Smooth muscle cell (in vitro differentiated cells): ENCODE results near the gene KLHL2. TPM values are rescaled to one million over a fixed set of nuclear protein-coding genes. Genes with fewer than 3 reads are reported as not detected.
"Not testable (repeated sequence)": the region's sequence is repeated elsewhere in the genome, so short reads cannot be mapped to it uniquely, and the experiment has no call there.

ENCODE experiments used
- DNase-seq: peaks from one replicate; lab custom pipeline; 2025; ENCODE audit not compliant: unreplicated experiment; lab: John Stamatoyannopoulos, UW
- H2AFZ ChIP-seq: fragments of 200-600 bp; sonication (generic); 2 replicates; pipeline ENCODE4 v1.6.0; 2016; ENCODE audit warnings: antibody characterized with exemption, low read depth, mild to moderate bottlenecking
- H3F3A ChIP-seq: fragments of 200-600 bp; sonication (generic); 2 replicates; pipeline ENCODE4 v1.6.0; 2017; ENCODE audit warnings: antibody characterized with exemption, low read depth
- H3K27ac ChIP-seq: fragments of 200-600 bp; sonication (generic); 2 replicates; pipeline ENCODE4 v1.5.1; 2016; ENCODE audit warnings: low read depth, mild to moderate bottlenecking
- H3K27me3 ChIP-seq: fragments of 200-600 bp; sonication (generic); 2 replicates; pipeline ENCODE4 v1.6.1; 2016; ENCODE audit warnings: low read depth, mild to moderate bottlenecking
- H3K36me3 ChIP-seq: fragments of 200-600 bp; sonication (generic); 2 replicates; pipeline ENCODE4 v1.5.1; 2016; ENCODE audit warnings: low read depth
- H3K4me1 ChIP-seq: fragments of 200-600 bp; sonication (generic); 2 replicates; pipeline ENCODE4 v1.5.1; 2016; ENCODE audit warnings: low read depth
- H3K4me2 ChIP-seq: fragments of 200-600 bp; sonication (generic); 2 replicates; pipeline ENCODE4 v1.6.0; 2016; ENCODE audit warnings: mild to moderate bottlenecking
- H3K4me3 ChIP-seq: fragments of 200-600 bp; sonication (generic); 2 replicates; pipeline ENCODE4 v1.5.1; 2016; ENCODE audit warnings: mild to moderate bottlenecking
- H3K79me2 ChIP-seq: fragments of 200-600 bp; sonication (generic); 2 replicates; pipeline ENCODE4 v1.6.0; 2016; ENCODE audit warnings: low read depth, mild to moderate bottlenecking
- H3K9ac ChIP-seq: fragments of 200-600 bp; sonication (generic); 2 replicates; pipeline ENCODE4 v1.6.0; 2016; ENCODE audit warnings: low read depth
- H3K9me3 ChIP-seq: fragments of 200-600 bp; sonication (generic); replicated peaks from 2 replicates; pipeline ENCODE4 v1.5.1; 2016; ENCODE audit warnings: low read depth
- H4K20me1 ChIP-seq: fragments of 200-600 bp; sonication (generic); 2 replicates; pipeline ENCODE4 v1.6.0; 2016; ENCODE audit warnings: low read depth
- WGBS: methylation state at CpG from one replicate; pipeline ENCODE4 v1.1.7; 2016; ENCODE audit warnings: low lambda C conversion rate; 5-methylcytosine and 5-hydroxymethylcytosine counted together
- polyA plus RNA-seq: library from polyadenylated mRNA; unstranded; fragments of >200 nt; fragmentation: Nextera tagmentation; extraction: Ambion mirVana; gene quantifications from 2 replicates; pipeline ENCODE4 v1.2.1, GENCODE V29; 2016
- total RNA-seq: library from RNA; depleted of rRNA; stranded (reverse); fragments of >200 nt; gene quantifications from 2 replicates; pipeline ENCODE4 v1.2.3, GENCODE V29; 2014
- TF ChIP-seq, protein P1 (sequence below): fragments of 200-600 bp; sonication (generic); IDR thresholded peaks from 2 replicates; pipeline ENCODE4 v1.5.1; 2017; ENCODE audit warnings: borderline replicate concordance, mild to moderate bottlenecking, antibody characterized with exemption; ENCODE audit not compliant: insufficient read depth, poor library complexity, severe bottlenecking

Gene KLHL2
- total and polyA plus RNA-seq, 2 experiments from 2014 or later = 2.6 to 18.6 TPM

DNA sequence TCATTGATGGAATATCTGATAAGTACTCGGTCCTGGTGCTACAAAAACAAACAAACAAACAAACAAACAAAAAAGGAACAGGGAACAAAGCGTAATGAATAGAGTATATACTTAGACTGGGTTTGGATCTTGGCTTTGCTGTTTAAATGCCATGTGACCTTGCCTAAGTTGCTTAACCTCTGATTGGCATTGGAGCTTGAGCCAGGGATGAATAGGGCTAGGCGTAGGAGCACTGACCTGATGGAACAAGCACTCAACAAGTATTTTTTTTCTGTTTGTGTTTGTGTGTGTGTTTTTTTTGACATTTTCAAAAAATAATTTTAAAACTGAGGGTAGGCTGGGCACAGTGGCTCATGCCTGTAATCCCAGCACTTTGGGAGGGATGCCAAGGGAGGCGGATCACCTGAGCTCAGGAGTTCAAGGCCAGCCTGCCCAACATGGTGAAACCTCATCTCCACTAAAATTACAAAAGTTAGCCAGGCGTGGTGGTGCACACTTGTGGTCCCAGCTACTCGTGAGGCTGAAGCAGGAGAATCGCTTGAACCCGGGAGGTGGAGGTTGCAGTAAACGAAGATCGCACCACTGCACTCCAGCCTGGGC lies 37.3 kb downstream of the KLHL2 start:
- H3K9ac ChIP-seq, DNase-seq, H3K4me3 ChIP-seq, H4K20me1 ChIP-seq, H3K27me3 ChIP-seq, H3K27ac ChIP-seq, H3F3A ChIP-seq, H2AFZ ChIP-seq, H3K4me2 ChIP-seq, H3K4me1 ChIP-seq, H3K79me2 ChIP-seq, H3K9me3 ChIP-seq, H3K36me3 ChIP-seq: not testable (repeated sequence)
- WGBS = 98% methylated on average over 10 of the region's 10 CpGs

DNA sequence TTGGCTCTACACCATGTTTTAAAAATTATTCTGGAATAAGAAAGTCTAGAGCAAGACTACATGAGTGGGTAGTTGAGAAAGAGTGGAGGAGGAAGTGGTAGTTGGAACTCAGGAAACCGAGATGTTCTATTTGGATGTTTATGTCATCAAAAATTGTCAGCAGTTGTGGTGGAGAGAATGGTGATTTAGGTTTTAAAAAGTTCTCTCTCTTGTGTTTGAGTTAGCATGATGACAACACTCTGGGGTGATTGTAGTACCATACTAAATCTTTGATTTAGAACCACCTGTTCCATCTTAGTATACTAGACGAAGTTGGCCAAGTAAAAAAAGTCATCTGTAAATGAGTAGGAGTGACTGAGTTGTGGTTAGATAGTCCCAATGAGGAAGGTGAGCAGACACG lies 40.7 kb downstream of the KLHL2 start:
- TF ChIP-seq, protein P1, sequence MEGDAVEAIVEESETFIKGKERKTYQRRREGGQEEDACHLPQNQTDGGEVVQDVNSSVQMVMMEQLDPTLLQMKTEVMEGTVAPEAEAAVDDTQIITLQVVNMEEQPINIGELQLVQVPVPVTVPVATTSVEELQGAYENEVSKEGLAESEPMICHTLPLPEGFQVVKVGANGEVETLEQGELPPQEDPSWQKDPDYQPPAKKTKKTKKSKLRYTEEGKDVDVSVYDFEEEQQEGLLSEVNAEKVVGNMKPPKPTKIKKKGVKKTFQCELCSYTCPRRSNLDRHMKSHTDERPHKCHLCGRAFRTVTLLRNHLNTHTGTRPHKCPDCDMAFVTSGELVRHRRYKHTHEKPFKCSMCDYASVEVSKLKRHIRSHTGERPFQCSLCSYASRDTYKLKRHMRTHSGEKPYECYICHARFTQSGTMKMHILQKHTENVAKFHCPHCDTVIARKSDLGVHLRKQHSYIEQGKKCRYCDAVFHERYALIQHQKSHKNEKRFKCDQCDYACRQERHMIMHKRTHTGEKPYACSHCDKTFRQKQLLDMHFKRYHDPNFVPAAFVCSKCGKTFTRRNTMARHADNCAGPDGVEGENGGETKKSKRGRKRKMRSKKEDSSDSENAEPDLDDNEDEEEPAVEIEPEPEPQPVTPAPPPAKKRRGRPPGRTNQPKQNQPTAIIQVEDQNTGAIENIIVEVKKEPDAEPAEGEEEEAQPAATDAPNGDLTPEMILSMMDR = no peak
- Histone ChIP-seq H3K9ac (no peak overlapping the region), H3F3A (no peaks in the 10 kb centered on the region), H3K4me2 (no peak overlapping the region), H3K9me3 (no peaks in the 10 kb centered on the region), H3K27me3 (no peaks in the 10 kb centered on the region), H3K27ac (no peak overlapping the region), H3K36me3 (no peaks in the 10 kb centered on the region), H2AFZ (no peak overlapping the region), H3K4me3 (no peak overlapping the region), H3K79me2 (no peaks in the 10 kb centered on the region), H3K4me1 (no peaks in the 10 kb centered on the region), H4K20me1 (no peaks in the 10 kb centered on the region)
- 91% methylated on average over 3 of the region's 3 CpGs for WGBS
- DNase-seq = no peak

DNA sequence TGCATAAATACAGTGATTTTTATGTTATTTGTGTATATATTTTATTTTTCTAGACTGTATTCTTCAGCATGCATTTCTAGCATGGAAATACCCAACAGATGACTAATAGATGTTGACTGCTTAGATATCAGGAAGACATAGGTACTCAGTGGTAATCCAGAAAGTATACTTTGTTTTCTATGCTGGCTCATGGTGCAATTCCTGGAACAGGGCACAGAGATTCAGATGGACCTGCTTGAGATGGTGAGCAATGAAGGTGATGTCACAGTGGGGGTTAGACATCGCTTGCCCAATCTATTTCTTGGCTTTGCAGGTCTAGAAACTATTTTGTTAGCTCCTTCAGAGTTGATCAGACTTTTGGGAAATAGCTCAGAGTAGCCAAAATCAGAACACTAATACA lies 41.5 kb downstream of the KLHL2 start:
- not testable (repeated sequence) for H2AFZ ChIP-seq, H3K9me3 ChIP-seq, H3K79me2 ChIP-seq, H3K36me3 ChIP-seq, H4K20me1 ChIP-seq, H3F3A ChIP-seq, H3K9ac ChIP-seq, H3K4me3 ChIP-seq, H3K27me3 ChIP-seq, DNase-seq, H3K4me1 ChIP-seq, H3K4me2 ChIP-seq, H3K27ac ChIP-seq
- 96% methylated on average over 1 of the region's 1 CpG for WGBS

DNA sequence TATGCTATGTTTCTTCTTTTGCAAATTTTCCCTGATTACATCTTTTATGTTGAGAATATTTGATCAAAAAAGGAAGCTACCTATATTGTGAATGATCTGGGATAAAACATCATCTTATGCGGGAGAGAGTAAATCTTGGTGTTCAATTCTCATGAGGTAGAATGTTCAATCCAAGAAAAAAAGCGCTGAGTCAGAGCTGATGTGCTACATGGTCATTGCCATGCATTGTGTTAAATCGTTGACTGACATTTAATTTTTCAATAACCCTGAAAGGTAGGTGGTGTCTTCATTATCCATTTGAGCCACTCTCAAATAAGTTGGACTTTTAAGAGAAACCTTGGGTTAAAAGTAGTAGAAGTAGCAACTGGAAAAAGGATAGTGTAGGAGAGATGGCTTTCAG lies 47.4 kb downstream of the KLHL2 start:
- H3K4me2 ChIP-seq, H3K4me1 ChIP-seq, H3K27me3 ChIP-seq, H3K79me2 ChIP-seq, H3K27ac ChIP-seq, H2AFZ ChIP-seq, H3K4me3 ChIP-seq, H3K9me3 ChIP-seq, H4K20me1 ChIP-seq, H3K9ac ChIP-seq, H3K36me3 ChIP-seq, DNase-seq, H3F3A ChIP-seq: not testable (repeated sequence)
- 96% methylated on average over 3 of the region's 3 CpGs for WGBS

DNA sequence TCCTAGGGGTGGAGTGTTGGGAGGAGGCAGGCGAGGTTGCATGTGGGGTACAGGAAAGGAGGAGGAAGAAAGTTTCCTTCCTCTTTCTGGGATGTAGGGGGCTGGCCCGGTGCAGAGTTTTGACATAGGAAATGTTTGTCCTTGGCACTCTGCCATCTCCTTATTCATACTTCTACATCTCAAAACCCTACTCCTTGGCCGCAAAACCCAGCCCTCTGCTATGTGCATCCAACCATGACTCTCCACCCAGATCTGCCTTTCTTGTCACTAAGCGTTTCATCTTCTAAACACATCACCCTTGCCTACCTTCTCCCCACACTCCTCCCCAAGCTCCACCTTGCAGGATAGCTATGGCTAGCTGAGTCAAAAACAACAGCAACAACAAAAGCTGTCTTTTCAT lies 48.1 kb downstream of the KLHL2 start:
- H2AFZ ChIP-seq, H3K4me2 ChIP-seq, H3K9ac ChIP-seq, H3K27ac ChIP-seq, H3F3A ChIP-seq, H3K27me3 ChIP-seq, H4K20me1 ChIP-seq, H3K9me3 ChIP-seq, H3K36me3 ChIP-seq, H3K4me1 ChIP-seq, H3K79me2 ChIP-seq, DNase-seq, H3K4me3 ChIP-seq: not testable (repeated sequence)
- WGBS = 94% methylated on average over 4 of the region's 4 CpGs

DNA sequence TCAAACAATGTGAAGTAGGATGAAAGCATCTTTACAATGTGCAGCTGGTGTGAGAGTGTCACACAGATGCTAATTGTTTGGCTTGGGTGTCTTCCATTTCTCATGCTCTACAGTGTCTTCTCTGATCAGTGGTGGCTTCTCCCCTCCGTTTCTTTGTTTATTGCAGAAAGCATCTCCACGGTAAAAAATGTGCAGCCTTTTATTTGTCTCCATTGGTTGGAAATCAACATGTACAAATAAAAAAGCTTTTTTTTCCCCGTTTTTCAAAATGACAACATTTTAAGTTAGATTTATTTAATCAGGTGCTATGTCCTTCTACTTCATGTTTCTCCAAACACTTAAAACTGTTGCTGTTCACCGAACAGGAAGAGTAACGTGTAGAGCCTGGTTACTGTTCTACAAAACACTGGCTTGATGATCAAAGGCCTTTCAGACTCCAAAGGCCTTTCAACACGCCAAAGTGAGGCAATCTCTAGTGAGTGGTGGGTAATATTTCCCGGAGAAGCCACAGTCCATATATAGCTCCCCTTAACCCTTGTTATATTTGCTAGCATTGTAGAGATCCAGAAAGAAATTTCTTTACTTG lies 48.8 kb downstream of the KLHL2 start:
- 68% methylated on average over 7 of the region's 7 CpGs for WGBS
- not testable (repeated sequence) for H3K27ac ChIP-seq, H3K79me2 ChIP-seq, H3K36me3 ChIP-seq, H3K27me3 ChIP-seq, H3K4me1 ChIP-seq, H3K9ac ChIP-seq, H3F3A ChIP-seq, H2AFZ ChIP-seq, H3K4me3 ChIP-seq, H4K20me1 ChIP-seq, H3K4me2 ChIP-seq, DNase-seq, H3K9me3 ChIP-seq

DNA sequence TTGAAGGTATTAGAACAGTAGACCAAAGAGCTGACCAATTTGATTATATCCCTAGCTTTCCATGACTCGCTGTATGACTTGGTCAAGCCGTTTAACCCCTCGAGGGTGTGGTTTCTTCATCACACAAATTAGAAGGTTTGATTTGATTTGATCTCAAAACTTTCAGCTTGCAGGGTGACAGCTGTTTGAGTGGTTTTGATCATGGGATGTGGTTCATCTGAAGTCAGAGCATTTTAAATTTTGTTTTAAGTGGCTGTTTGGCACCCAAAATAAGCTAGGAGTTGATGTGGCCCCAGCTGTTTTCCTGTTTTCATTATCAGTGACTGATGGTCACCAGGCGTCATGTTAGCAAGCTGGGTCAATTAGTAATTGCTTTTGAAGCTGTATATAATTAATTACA lies 52.4 kb downstream of the KLHL2 start:
- not testable (repeated sequence) for H3K79me2 ChIP-seq
- 87% methylated on average over 4 of the region's 4 CpGs for WGBS

DNA sequence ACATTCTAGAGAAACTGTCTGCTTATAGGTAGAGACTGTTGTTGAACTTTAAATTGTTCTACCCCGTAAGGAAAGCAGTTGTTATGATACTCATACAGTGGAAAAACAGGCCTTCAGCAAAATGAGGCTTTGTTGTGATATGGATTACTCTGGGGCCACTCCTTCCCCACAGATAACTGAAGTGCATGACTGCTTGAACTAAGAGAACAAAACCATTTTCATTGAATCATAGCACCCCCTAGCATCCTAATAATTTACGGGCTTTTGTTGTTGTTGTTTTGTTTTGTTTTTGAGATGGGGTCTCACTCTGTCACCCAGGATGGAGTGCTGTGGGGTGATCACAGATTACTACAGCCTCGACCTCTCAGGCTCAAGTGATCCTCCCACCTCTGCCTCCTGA lies 54.9 kb downstream of the KLHL2 start:
- not testable (repeated sequence) for H2AFZ ChIP-seq, DNase-seq, H3K9ac ChIP-seq, H3K4me3 ChIP-seq, H3K4me2 ChIP-seq, H3K27ac ChIP-seq, H4K20me1 ChIP-seq, H3K79me2 ChIP-seq, H3F3A ChIP-seq, H3K36me3 ChIP-seq, H3K27me3 ChIP-seq, H3K4me1 ChIP-seq, H3K9me3 ChIP-seq
- WGBS = 89% methylated on average over 3 of the region's 3 CpGs

More for the DNA sequence above, 52.4 kb downstream of the KLHL2 start:
- not testable (repeated sequence) for H3K4me3 ChIP-seq, H3K4me1 ChIP-seq, H4K20me1 ChIP-seq, H3K4me2 ChIP-seq, H3K27me3 ChIP-seq, DNase-seq, H3K9ac ChIP-seq, H3K36me3 ChIP-seq, H2AFZ ChIP-seq, H3K27ac ChIP-seq, H3F3A ChIP-seq, H3K9me3 ChIP-seq
